NCI-H345 (cell line): ENCODE results near the gene TAS2R3.

Source experiments
- DNase-seq: peaks from one replicate; lab custom pipeline; 2025; lab: John Stamatoyannopoulos, UW

Gene TAS2R3

DNA sequence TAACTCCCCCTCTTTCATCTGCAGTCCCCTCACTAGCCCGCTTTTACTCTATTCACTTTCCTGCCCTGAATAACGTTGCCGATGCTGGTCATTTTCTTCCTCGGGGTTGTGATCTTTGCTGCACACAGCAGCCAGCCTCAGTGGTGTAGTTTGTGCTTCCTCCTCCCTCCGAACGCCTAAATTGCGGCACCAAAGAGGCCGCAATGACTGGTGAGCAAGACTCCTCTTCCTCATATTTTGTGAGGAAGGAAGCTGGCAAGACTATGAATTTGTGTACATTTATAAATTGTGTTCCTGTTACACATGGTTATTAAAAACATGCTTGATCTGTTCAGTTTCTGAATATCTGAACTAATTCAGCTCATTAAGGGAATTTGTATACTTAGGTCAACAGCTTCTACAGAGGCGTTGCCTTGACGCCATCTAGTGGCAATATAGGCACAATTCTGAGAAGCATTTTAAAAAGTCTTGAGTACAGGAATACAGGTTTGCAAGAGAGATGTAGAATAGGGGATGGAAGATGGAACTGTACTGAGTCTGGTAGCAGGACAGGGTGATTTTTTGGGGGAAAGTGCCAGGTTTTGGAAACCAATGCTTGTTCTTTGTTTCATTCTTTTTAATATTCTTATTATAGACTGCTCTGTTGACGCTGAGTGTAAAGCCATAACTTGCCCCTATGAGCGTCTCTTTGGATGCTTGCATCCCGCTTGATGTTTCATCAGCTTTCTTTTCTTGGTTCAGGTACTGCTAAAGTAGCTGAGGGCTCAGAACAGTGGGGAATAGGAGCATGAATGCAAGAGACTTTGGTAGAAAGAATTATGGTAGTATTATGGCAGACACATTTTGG lies 22.0 kb downstream of the TAS2R3 start:
- DNase-seq: peak; percentile 54

DNA sequence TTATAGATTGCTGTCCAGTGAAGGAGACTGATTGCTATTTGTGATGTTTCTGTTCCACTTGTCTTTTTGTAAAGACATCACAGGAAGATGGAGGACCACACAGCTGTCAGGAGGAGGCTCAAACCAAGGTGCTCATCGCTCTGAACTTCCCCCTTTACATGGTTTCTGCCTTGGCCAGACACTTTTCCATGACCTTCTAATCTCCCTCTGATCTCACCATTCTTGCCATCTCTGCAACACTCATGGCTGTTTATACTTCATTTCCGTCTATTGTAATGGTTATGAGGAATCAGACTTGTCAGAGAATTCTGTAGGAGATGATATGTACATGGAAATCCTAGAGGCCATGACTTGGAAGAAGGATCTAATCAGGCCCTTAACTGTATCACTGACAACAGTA lies 24.4 kb downstream of the TAS2R3 start:
- no peak for DNase-seq

DNA sequence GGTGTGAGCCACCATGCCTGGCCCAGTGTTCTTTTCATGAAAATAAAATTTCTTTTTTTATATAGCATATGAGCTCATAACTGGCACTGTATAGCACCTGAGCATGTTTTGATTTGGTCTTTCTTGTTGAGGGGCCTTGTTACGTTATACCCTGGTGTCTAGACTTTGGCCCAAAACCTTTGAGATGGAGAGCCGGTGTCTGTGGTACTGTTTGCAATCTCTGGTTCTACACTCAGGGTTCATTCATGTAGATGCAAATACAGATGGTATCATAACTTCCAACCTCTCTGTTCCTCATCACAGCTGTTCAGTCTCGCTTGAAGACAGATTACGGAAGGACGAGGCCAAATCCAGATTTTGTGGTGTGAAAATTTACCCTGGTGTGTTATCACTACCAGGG lies 26.0 kb downstream of the TAS2R3 start, which contains the start of gene TAS2R5:
Gene TAS2R5 (plus strand): TSS at position 301 of the 400 bp plus-strand sequence. CDS start 145 bp downstream, outside the sequence.
- DNase-seq: no peak

DNA sequence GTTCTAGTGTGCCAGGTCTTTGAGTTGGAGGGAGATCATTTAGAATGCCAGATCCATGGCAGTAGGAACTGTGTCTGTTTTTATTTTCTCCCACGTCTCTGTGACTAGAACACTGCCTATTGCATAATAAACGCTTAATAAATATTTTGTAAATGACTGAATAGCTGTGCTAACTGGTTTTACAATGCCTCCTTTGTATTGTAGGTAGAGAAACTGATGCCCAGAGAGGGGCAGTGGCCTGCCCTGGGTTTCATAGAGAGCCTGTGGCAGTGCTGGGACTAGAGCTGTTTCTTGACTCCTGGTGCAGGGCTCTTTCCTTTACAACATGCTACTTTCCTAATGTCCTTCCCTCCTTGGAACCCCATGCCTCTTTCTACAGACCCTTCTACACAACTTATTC lies 28.6 kb downstream of the TAS2R3 start:
- DNase-seq: no peak
